ENCODE data around the gene PDCD1. TPM values are rescaled to one million over a fixed set of nuclear protein-coding genes. Genes with fewer than 3 reads are reported as not detected.

The PDCD1 gene
- total and polyA plus RNA-seq, 2 experiments from 2014 or later = not detected

DNA sequence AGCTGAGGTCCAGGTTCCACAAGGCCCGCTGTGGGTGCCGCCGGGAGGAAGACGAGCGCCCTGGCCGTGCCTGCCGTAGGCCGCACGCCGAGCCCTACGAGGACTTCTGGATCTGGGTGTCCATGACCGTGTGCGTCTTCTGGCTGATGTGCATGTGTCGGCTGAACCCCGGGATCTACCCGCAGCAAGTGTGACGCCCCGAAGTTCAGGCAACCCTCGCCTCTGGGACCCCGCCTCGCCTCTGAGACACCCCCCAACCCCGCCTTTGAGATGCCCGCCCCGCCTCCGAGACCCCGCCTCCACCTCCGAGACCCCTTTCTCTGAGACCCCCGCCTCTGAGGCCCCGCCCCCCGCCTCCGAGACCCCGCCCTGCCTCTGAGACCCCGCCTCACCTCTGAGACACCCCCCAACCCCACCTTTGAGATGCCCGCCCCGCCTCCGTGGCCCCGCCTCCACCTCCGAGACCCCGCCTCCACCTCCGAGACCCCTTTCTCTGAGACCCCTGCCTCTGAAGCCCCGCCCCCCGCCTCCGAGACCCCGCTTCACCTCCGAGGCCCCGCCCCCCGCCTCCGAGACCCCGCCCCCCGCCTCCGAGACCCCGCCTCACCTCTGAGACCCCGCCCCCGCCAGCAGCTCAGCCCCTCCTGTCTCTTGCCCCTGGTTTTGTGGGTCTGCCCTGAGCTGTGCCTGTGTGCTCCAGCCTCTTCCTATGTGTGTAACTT is 14.5 kb upstream of the PDCD1 start:
- H3K36me3 ChIP-seq (ENCODE audit: low read depth) = no peaks in the 10 kb centered on the region
- WGBS, 2 experiments (ENCODE audit: low coverage in 1 of 2, low lambda C conversion rate in 2 of 2, missing lambda C conversion rate in 2 of 2) = 86 to 92% methylated on average over 16 to 54 of the region's 54 CpGs
- no peaks in the 10 kb centered on the region for H4K20me1 ChIP-seq (ENCODE audit: insufficient read depth)
- no peaks in the 10 kb centered on the region for H3K79me2 ChIP-seq (ENCODE audit: insufficient read depth)
- H2AFZ ChIP-seq = no peak overlapping the region
- no peak overlapping the region for H3K4me3 ChIP-seq
- H3K4me1 ChIP-seq (ENCODE audit: insufficient read depth) = no peaks in the 10 kb centered on the region
- no peak for DNase-seq
- no peaks in the 10 kb centered on the region for H3F3A ChIP-seq (ENCODE audit: insufficient read depth)
- no peak overlapping the region for H3K9ac ChIP-seq
- no peak overlapping the region for H3K4me2 ChIP-seq (ENCODE audit: unreplicated experiment)
- H3K9me3 ChIP-seq (ENCODE audit: low read depth) = no peaks in the 10 kb centered on the region
- TF ChIP-seq EZH2phosphoT487 (IDR thresholded peaks at IDR 0.05; ENCODE audit: insufficient read depth, low read depth) (no peak), EZH2 (IDR thresholded peaks at IDR 0.05; ENCODE audit: insufficient read depth, poor library complexity, severe bottlenecking) (no peak)
- peaks cover 2% of the 10 kb centered on the region; the same call in 1 of the 2 replicates for H3K27me3 ChIP-seq (replicated peaks; ENCODE audit: insufficient read depth)
- in situ Hi-C loops (cut with MboI) = no loop called here
- H3K9me2 ChIP-seq (ENCODE audit: insufficient read depth) = no peaks in the 10 kb centered on the region
- H3K27ac ChIP-seq = no peak overlapping the region

GRCh38 chr2:241872313-241872642 is 13.6 kb upstream of the PDCD1 start:
- H3K27me3 ChIP-seq (replicated peaks; ENCODE audit: insufficient read depth) = peaks cover 11% of the 10 kb centered on the region
- no peaks in the 10 kb centered on the region for H4K20me1 ChIP-seq (ENCODE audit: insufficient read depth)
- no peaks in the 10 kb centered on the region for H3K9me3 ChIP-seq (ENCODE audit: low read depth)
- no peak overlapping the region for H3K4me3 ChIP-seq
- no peaks in the 10 kb centered on the region for H3K9me2 ChIP-seq (ENCODE audit: insufficient read depth)
- TF ChIP-seq EZH2 (IDR thresholded peaks at IDR 0.05; ENCODE audit: insufficient read depth, poor library complexity, severe bottlenecking) = no peak
- TF ChIP-seq EZH2phosphoT487 (IDR thresholded peaks at IDR 0.05; ENCODE audit: insufficient read depth, low read depth) = no peak
- no peaks in the 10 kb centered on the region for H3K79me2 ChIP-seq (ENCODE audit: insufficient read depth)
- H3K27ac ChIP-seq = no peak overlapping the region
- no peaks in the 10 kb centered on the region for H3F3A ChIP-seq (ENCODE audit: insufficient read depth)
- no peak overlapping the region for H3K9ac ChIP-seq
- H3K36me3 ChIP-seq (ENCODE audit: low read depth) = no peaks in the 10 kb centered on the region
- in situ Hi-C loops (cut with MboI) = no loop called here
- no peak overlapping the region for H2AFZ ChIP-seq
- H3K4me1 ChIP-seq (ENCODE audit: insufficient read depth) = no peaks in the 10 kb centered on the region
- 94 to 95% methylated on average over 12 to 15 of the region's 15 CpGs for WGBS, 2 experiments (ENCODE audit: low coverage in 1 of 2, low lambda C conversion rate in 2 of 2, missing lambda C conversion rate in 2 of 2)
- no peak for DNase-seq
- no peak overlapping the region for H3K4me2 ChIP-seq (ENCODE audit: unreplicated experiment)

GRCh38 chr2:241871538-241872312 is 13.0 kb upstream of the PDCD1 start:
- Histone ChIP-seq H3K9me2 (ENCODE audit: insufficient read depth) (no peaks in the 10 kb centered on the region), H4K20me1 (ENCODE audit: insufficient read depth) (no peaks in the 10 kb centered on the region), H3K9me3 (ENCODE audit: low read depth) (no peaks in the 10 kb centered on the region), H3K79me2 (ENCODE audit: insufficient read depth) (no peaks in the 10 kb centered on the region), H2AFZ (no peak overlapping the region), H3K9ac (no peak overlapping the region), H3K27ac (no peak overlapping the region), H3F3A (ENCODE audit: insufficient read depth) (no peaks in the 10 kb centered on the region), H3K4me1 (ENCODE audit: insufficient read depth) (no peaks in the 10 kb centered on the region), H3K36me3 (ENCODE audit: low read depth) (no peaks in the 10 kb centered on the region), H3K4me2 (ENCODE audit: unreplicated experiment) (no peak overlapping the region), H3K4me3 (no peak overlapping the region), H3K27me3 (replicated peaks; ENCODE audit: insufficient read depth) (peaks cover 12% of the 10 kb centered on the region)
- WGBS, 2 experiments (ENCODE audit: low coverage in 1 of 2, low lambda C conversion rate in 2 of 2, missing lambda C conversion rate in 2 of 2) = 83 to 87% methylated on average over 34 to 37 of the region's 38 CpGs
- TF ChIP-seq EZH2phosphoT487 (IDR thresholded peaks at IDR 0.05; ENCODE audit: insufficient read depth, low read depth) (no peak), EZH2 (IDR thresholded peaks at IDR 0.05; ENCODE audit: insufficient read depth, poor library complexity, severe bottlenecking) (no peak)
- in situ Hi-C loops (cut with MboI) = no loop called here
- DNase-seq = no peak

DNA sequence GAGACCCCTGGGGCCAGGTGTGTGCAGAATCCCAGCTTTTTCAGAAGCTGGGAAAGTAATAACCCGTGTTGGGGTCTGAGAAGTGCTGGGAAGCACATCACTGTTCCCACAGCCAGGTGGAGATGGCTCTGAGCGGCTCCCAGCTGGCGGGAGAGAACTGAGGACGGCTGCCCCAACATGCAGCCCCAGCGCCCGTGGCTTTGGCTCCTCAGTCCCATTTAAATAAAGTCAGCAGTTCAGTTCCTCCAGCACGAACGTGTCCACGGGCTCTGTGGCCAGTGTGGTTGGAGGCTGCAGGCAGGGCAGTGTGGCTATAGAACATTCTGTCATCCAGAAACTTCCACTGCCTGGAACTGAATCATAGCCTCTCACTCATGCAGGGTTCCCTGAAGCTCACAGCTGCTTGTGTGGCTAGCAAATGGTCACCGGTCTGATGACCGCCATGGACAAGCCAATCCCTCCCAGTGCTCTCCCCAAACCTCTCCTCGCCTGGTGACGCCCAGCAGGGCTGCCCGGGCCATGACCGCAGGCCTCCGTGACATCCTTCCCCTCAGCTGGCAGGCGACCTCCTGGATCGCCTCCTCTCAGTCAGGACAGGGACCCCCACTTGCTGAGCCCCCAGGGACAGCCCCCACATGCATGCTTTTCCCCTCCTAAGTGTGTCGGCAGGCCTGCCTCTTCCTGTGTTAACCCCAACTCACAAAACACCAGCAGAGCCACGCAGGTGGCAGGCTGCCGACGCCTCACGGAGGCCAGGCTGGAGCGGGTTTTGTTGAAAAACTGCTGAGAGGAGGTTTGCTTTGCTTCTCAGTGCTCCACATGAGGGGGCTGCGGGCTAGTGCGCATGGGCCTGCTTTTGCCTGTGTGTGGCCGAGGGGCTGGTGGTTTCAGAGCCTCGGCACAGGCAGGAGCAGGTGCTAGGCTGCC is 12.2 kb upstream of the PDCD1 start:
- H3K9ac ChIP-seq = no peak overlapping the region
- 73 to 75% methylated on average over 27 to 28 of the region's 28 CpGs for WGBS, 2 experiments (ENCODE audit: low coverage in 1 of 2, low lambda C conversion rate in 2 of 2, missing lambda C conversion rate in 2 of 2)
- DNase-seq = no peak

More for the DNA sequence above, 12.2 kb upstream of the PDCD1 start:
- Histone ChIP-seq H3K9me3 (ENCODE audit: low read depth) (no peaks in the 10 kb centered on the region), H3K9me2 (ENCODE audit: insufficient read depth) (no peaks in the 10 kb centered on the region), H3K27me3 (replicated peaks; ENCODE audit: insufficient read depth) (peaks cover 16% of the 10 kb centered on the region), H3K27ac (no peak overlapping the region), H3K4me2 (ENCODE audit: unreplicated experiment) (no peak overlapping the region), H3K36me3 (ENCODE audit: low read depth) (no peaks in the 10 kb centered on the region), H2AFZ (no peak overlapping the region), H3K79me2 (ENCODE audit: insufficient read depth) (no peaks in the 10 kb centered on the region), H3K4me1 (ENCODE audit: insufficient read depth) (no peaks in the 10 kb centered on the region), H3K4me3 (no peak overlapping the region), H3F3A (ENCODE audit: insufficient read depth) (no peaks in the 10 kb centered on the region), H4K20me1 (ENCODE audit: insufficient read depth) (no peaks in the 10 kb centered on the region)
- in situ Hi-C loops (cut with MboI) = no loop called here
- no peak for TF ChIP-seq EZH2 (IDR thresholded peaks at IDR 0.05; ENCODE audit: insufficient read depth, poor library complexity, severe bottlenecking)
- TF ChIP-seq EZH2phosphoT487 (IDR thresholded peaks at IDR 0.05; ENCODE audit: insufficient read depth, low read depth) = no peak
